HG03039 (cell line): ENCODE measurements around the gene TRIM38.
"Not testable (repeated sequence)": the region's sequence is repeated elsewhere in the genome, so short reads cannot be mapped to it uniquely, and the experiment has no call there.

ENCODE experiments used
- ATAC-seq: cut with Tn5 transposase; IDR thresholded peaks from one replicate; pipeline ENCODE4 v1.9.1; 2021; ENCODE audit warnings: mild to moderate bottlenecking, moderate library complexity; ENCODE audit not compliant: unreplicated experiment

TRIM38 gene

GRCh38 chr6:25962149-25963127, at the start of gene TRIM38:
TRIM38 (plus strand) TSS chr6:25962802; CDS start chr6:25966523, 3,721 bp downstream.
- ATAC-seq = peak; percentile 77

GRCh38 chr6:25913741-25914140, 48.9 kb upstream of the TRIM38 start:
- ATAC-seq = no peak

DNA sequence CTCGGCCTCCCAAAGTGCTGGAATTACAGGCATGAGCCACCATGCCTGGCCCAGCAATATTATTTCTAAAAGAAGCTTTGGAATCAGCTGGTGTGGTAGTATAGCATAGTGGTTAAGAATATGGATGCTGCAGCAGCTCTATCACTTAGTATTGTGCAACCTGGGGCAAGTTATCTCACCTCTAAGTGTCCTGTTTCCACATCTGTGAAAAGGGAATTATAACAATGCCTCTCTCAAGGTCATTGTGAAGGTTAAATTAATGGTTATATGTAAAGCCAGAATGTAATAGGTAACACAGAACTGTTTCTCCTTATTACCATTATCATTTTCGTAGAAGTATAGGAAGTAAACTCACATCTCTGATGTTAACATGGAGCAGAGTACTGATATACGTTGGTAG, 46.3 kb upstream of the TRIM38 start:
- no peak for ATAC-seq

GRCh38 chr6:25916789-25917490, 45.7 kb upstream of the TRIM38 start:
- no peak for ATAC-seq

- ATAC-seq = no peak
Observed at GRCh38 chr6:25918083-25918683, 44.4 kb upstream of the TRIM38 start.

- no peak for ATAC-seq
Observed at GRCh38 chr6:25919657-25920056, 42.9 kb upstream of the TRIM38 start.

- ATAC-seq = no peak
Observed at GRCh38 chr6:25921525-25922203, 40.9 kb upstream of the TRIM38 start.

- ATAC-seq = no peak
Observed at GRCh38 chr6:25922301-25922700, 40.3 kb upstream of the TRIM38 start.

DNA sequence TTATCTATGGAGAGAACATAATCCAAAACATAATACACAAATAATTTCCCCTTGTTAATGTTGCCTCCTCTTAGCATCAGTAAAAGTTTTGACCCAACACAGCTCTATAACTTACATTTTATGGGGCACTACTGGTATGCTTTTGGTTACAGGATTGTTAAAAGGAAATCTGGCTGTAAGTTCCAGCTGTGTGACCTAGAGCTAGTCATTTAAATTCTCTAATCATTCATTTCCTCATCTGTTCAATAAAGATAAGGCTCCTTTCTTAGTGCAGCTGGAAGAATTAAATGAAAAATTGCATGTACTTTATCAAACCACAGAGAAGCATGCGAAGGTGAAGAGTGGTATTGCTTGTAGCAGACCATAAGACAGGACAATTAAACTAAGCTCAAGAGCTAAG, 36.7 kb upstream of the TRIM38 start:
- ATAC-seq = no peak

GRCh38 chr6:25927178-25927577, 35.4 kb upstream of the TRIM38 start:
- no peak for ATAC-seq

- no peak for ATAC-seq
Observed at GRCh38 chr6:25927756-25928216, 34.8 kb upstream of the TRIM38 start.

- no peak for ATAC-seq
Observed at GRCh38 chr6:25928562-25929324, 33.9 kb upstream of the TRIM38 start.

DNA sequence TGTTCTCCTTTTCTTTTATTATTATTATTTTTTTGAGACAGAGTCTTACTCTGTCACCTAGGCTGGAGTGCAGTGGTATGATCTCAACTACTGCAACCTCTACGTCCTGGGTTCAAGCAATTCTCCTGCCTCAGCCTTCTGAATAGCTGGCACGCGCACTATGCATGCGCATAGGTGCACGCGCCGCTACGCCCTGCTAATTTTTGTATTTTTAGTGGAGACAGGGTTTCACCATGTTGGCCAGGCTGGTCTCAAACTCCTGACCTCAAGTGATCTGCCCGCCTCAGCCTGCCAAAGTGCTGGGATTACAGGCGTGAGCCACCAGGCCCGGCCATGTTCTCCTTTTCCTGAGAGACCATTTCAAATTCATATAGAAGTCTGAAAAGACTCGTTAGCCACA, 32.8 kb upstream of the TRIM38 start:
- not testable (repeated sequence) for ATAC-seq

- no peak for ATAC-seq
Observed at GRCh38 chr6:25930532-25931410, 31.8 kb upstream of the TRIM38 start, which contains the start of gene SLC17A2. SLC17A2 (minus strand) TSS chr6:25930691; CDS start chr6:25925796, 4,895 bp downstream.

- no peak for ATAC-seq
Observed at GRCh38 chr6:25931411-25931709, 31.2 kb upstream of the TRIM38 start.

GRCh38 chr6:25934156-25934555, 28.4 kb upstream of the TRIM38 start:
- no peak for ATAC-seq

- ATAC-seq = no peak
Observed at GRCh38 chr6:25934735-25935313, 27.8 kb upstream of the TRIM38 start.

- no peak for ATAC-seq
Observed at GRCh38 chr6:25935953-25936352, 26.6 kb upstream of the TRIM38 start.

GRCh38 chr6:25939593-25939992, 23.0 kb upstream of the TRIM38 start:
- no peak for ATAC-seq
